Activated CD8-positive, alpha-beta T cell treated with anti-CD3 and anti-CD28 coated beads for 36 hours (primary cell): ENCODE results near the gene BBX. TPM values are rescaled to one million over a fixed set of nuclear protein-coding genes. Genes with fewer than 3 reads are reported as not detected.

ENCODE experiments used
- ATAC-seq: fragments of 200-7000 bp; cut with Tn5 transposase; one replicate; pipeline ENCODE4 v1.10.0; 2021; ENCODE audit warnings: mild to moderate bottlenecking, moderate library complexity
- CTCF ChIA-PET: fragments of 350-600 bp; sonication (Branson Sonifier 250); formaldehyde crosslinking; loops from one replicate; lab custom pipeline; 2021; ENCODE audit warnings: antibody characterized with exemption; lab: Charles Lee
- POLR2A ChIA-PET: fragments of 350-600 bp; sonication (Branson Sonifier 250); formaldehyde crosslinking; loops from one replicate; lab custom pipeline; 2021; ENCODE audit warnings: antibody characterized with exemption; lab: Charles Lee
- DNase-seq: peaks from one replicate; pipeline ENCODE4 v3.0.0-alpha.2; 2020
- H3K27ac Mint-ChIP-seq: one replicate; pipeline ENCODE4 v1.8.0; 2021; ENCODE audit warnings: mild to moderate bottlenecking, mixed read lengths
- H3K27me3 Mint-ChIP-seq: one replicate; pipeline ENCODE4 v1.8.0; 2021; ENCODE audit warnings: mixed read lengths
- H3K36me3 Mint-ChIP-seq: one replicate; pipeline ENCODE4 v1.8.0; 2021; ENCODE audit warnings: low read depth, mixed read lengths
- H3K4me1 Mint-ChIP-seq: one replicate; pipeline ENCODE4 v1.8.0; 2021; ENCODE audit warnings: low read depth, mixed read lengths
- H3K4me3 Mint-ChIP-seq: one replicate; pipeline ENCODE4 v1.8.0; 2021; ENCODE audit warnings: mild to moderate bottlenecking, moderate library complexity, mixed read lengths
- H3K9me3 Mint-ChIP-seq: one replicate; pipeline ENCODE4 v1.8.0; 2021; ENCODE audit warnings: mixed read lengths
- CTCF ChIP-seq: fragments of 200-600 bp; IDR thresholded peaks from one replicate; pipeline ENCODE4 v1.8.0; 2022; ENCODE audit warnings: antibody characterized with exemption, mild to moderate bottlenecking
- intact Hi-C: fragments of 100-400 bp; cut with micrococcal nuclease; formaldehyde crosslinking; loops from one replicate; pipeline ENCODE4 v1.10.0; 2022
- total RNA-seq, 2 experiments: library from RNA; stranded (reverse); gene quantifications; one replicate each; pipeline ENCODE4 v1.2.3, GENCODE V29; 2021

The BBX gene
- total RNA-seq, 2 experiments from 2014 or later = 40.9 to 42.4 TPM

- ChIA-PET CTCF (interaction anchor here (1.1 to 1.5 kb wide), 5 partner anchors 8 to 162 kb away, joined by 3 to 6 read pairs (median 5); no protein-coding TSS in a partner anchor), POLR2A (interaction anchor here (0.6 kb wide), 1 partner anchor 27 kb away, joined by 3 read pairs; no protein-coding TSS in a partner anchor)
- Mint-ChIP-seq H3K4me3 (no peak overlapping the region), H3K36me3 (no peaks in the 10 kb centered on the region), H3K27ac (no peak overlapping the region), H3K27me3 (no peaks in the 10 kb centered on the region), H3K4me1 (peaks cover 13% of the 10 kb centered on the region), H3K9me3 (no peaks in the 10 kb centered on the region)
- DNase-seq = peak; percentile 2
- intact Hi-C loops = no loop called here
- ATAC-seq = no peak
- TF ChIP-seq CTCF = no peak
Observed at GRCh38 chr3:107837895-107838612, 315.3 kb downstream of the BBX start.

GRCh38 chr3:107841831-107842230, 319.1 kb downstream of the BBX start:
- POLR2A ChIA-PET = no interaction called here
- DNase-seq (no peak), ATAC-seq (no peak)
- Mint-ChIP-seq H3K27me3 (no peaks in the 10 kb centered on the region), H3K4me3 (no peak overlapping the region), H3K4me1 (peaks cover 13% of the 10 kb centered on the region), H3K27ac (no peak overlapping the region), H3K9me3 (no peaks in the 10 kb centered on the region), H3K36me3 (no peaks in the 10 kb centered on the region)
- no peak for TF ChIP-seq CTCF
- intact Hi-C loops = loop anchor here (10.0 kb wide), 1 partner anchor 167 kb away; no protein-coding TSS in a partner anchor
- CTCF ChIA-PET = no interaction called here

- Mint-ChIP-seq H3K36me3 (no peaks in the 10 kb centered on the region), H3K27me3 (no peaks in the 10 kb centered on the region), H3K4me1 (peaks cover 10% of the 10 kb centered on the region), H3K27ac (no peak overlapping the region), H3K4me3 (no peak overlapping the region), H3K9me3 (no peaks in the 10 kb centered on the region)
- TF ChIP-seq CTCF = no peak
- ChIA-PET POLR2A (no interaction called here), CTCF (no interaction called here)
- intact Hi-C loops = loop anchor here (10.0 kb wide), 1 partner anchor 168 kb away; no protein-coding TSS in a partner anchor
- DNase-seq (no peak), ATAC-seq (no peak)
Observed at GRCh38 chr3:107842940-107843339, 320.2 kb downstream of the BBX start.

GRCh38 chr3:107845380-107846278, 322.9 kb downstream of the BBX start:
- no peak overlapping the region for H3K27ac Mint-ChIP-seq
- DNase-seq = no peak
- ATAC-seq = no peak
- ChIA-PET CTCF (interaction anchor here (0.7 to 2.7 kb wide), 26 partner anchors 8 to 611 kb away, joined by 3 to 24 read pairs (median 4); no protein-coding TSS in a partner anchor), POLR2A (interaction anchor here (0.6 to 1.2 kb wide), 2 partner anchors 82 to 524 kb away, joined by 3 to 5 read pairs; no protein-coding TSS in a partner anchor)
- TF ChIP-seq CTCF = no peak
- H3K4me1 Mint-ChIP-seq = no peaks in the 10 kb centered on the region
- H3K36me3 Mint-ChIP-seq = no peaks in the 10 kb centered on the region
- peaks cover 1% of the 10 kb centered on the region for H3K27me3 Mint-ChIP-seq
- H3K4me3 Mint-ChIP-seq = no peak overlapping the region
- intact Hi-C loops = loop anchor here (10.0 kb wide), 1 partner anchor 171 kb away; no protein-coding TSS in a partner anchor
- H3K9me3 Mint-ChIP-seq = no peaks in the 10 kb centered on the region
